Measurements from ENCODE around the gene BTG1. TPM values are rescaled to one million over a fixed set of nuclear protein-coding genes. Genes with fewer than 3 reads are reported as not detected.
"Not testable (repeated sequence)": the region's sequence is repeated elsewhere in the genome, so short reads cannot be mapped to it uniquely, and the experiment has no call there.

The BTG1 gene
- total and polyA plus RNA-seq, 2 of the 8 experiments (the other 6 are each of a cell fraction or from before 2014, with no cell fraction given): 17.1 to 32.7 TPM

DNA sequence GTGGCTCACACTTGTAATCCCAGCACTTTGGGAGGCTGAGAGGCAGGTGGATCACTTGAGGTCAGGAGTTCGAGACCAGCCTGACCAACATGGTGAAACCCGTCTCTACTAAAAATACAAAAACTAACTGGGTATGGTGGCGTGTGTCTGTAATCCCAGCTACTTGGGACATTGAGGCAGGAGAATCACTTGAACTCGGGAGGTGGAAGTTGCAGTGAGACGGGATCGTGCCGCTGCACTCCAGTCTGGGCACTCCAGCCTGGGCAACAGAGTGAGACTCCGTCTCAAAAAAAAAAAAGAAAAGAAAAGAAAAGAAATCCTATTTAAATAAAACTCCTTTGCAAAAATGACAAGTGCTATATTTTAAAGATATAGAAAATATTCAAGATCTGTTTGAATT lies 10.1 kb downstream of the BTG1 start:
- H2BK12ac ChIP-seq (ENCODE audit: low read depth, low read length); H3K4ac ChIP-seq (replicated peaks; ENCODE audit: insufficient read length, low read depth, low read length); H3K27ac ChIP-seq (ENCODE audit: low read depth, low read length); H2BK120ac ChIP-seq (replicated peaks; ENCODE audit: low read depth, low read length); H4K8ac ChIP-seq (ENCODE audit: extremely low read depth, insufficient read depth, low read length); H2AK5ac ChIP-seq (ENCODE audit: low read depth, low read length); H3K79me1 ChIP-seq (ENCODE audit: low read depth, low read length); H3K36me3 ChIP-seq (ENCODE audit: control insufficient read depth in 2 of 4, insufficient read depth in 4 of 4, low read length in 3 of 4); H2BK5ac ChIP-seq (ENCODE audit: low read depth, low read length); H3K56ac ChIP-seq (replicated peaks; ENCODE audit: insufficient read length, low read depth, low read length); H2AFZ ChIP-seq (ENCODE audit: low read length); H3K23ac ChIP-seq (ENCODE audit: insufficient read length); H3K4me2 ChIP-seq (ENCODE audit: insufficient read depth in 1 of 2, low read depth in 2 of 2, low read length in 2 of 2); H3K9ac ChIP-seq (replicated peaks in 1 of 4; ENCODE audit: extremely low read depth in 1 of 4, low read depth in 3 of 4, low read length in 3 of 4); H4K91ac ChIP-seq (replicated peaks; ENCODE audit: insufficient read length, low read length); DNase-seq (ENCODE audit: low read depth in 1 of 2, low spot score in 2 of 2); H3K4me3 ChIP-seq (ENCODE audit: extremely low read depth in 1 of 4, insufficient read depth in 2 of 4, low read depth in 3 of 4, low read length in 4 of 4); H3K9me3 ChIP-seq (ENCODE audit: insufficient read depth in 2 of 2, low read depth in 1 of 2, low read length in 1 of 2); H3K23me2 ChIP-seq (ENCODE audit: low read depth, low read length); CTCF ChIA-PET (ENCODE audit: partially characterized antibody); H3K27me3 ChIP-seq (replicated peaks in 1 of 4; ENCODE audit: control insufficient read depth in 3 of 4, extremely low read depth in 1 of 4, insufficient read depth in 3 of 4, low read length in 3 of 4); H2BK15ac ChIP-seq (ENCODE audit: low read length); H2BK20ac ChIP-seq (ENCODE audit: low read length); H4K5ac ChIP-seq (ENCODE audit: insufficient read length, low read depth, low read length); FAIRE-seq; H3K14ac ChIP-seq (ENCODE audit: insufficient read length); H3K18ac ChIP-seq (ENCODE audit: extremely low read depth, low read length): not testable (repeated sequence)
- WGBS, 2 experiments (ENCODE audit: extremely low coverage in 1 of 2, insufficient coverage in 1 of 2, insufficient read length in 1 of 2, insufficient replicate concordance in 2 of 2, low coverage in 1 of 2, low lambda C conversion rate in 2 of 2, missing lambda C conversion rate in 1 of 2): 96% methylated on average over 7 of the region's 8 CpGs; no CpG with 5 or more reads in 1 of the 2 experiments
- peaks cover 22 to 100% of the 10 kb centered on the region in 2 experiments; a peak in 3 of 4 replicates for H3K79me2 ChIP-seq (ENCODE audit: control insufficient read depth in 1 of 2, insufficient read depth in 2 of 2, low read length in 2 of 2)
- peaks cover 1 to 34% (median 18%) of the 10 kb centered on the region in 4 experiments; a peak in 5 of 7 replicates for H3K4me1 ChIP-seq (replicated peaks in 1 of 4; ENCODE audit: control insufficient read depth in 3 of 4, insufficient read depth in 4 of 4, low read length in 3 of 4)
- POLR2A ChIA-PET (ENCODE audit: partially characterized antibody): interaction anchor here (7.4 kb wide), 1 partner anchor 10 kb away, joined by 119 read pairs; the partner anchor contains the start of gene BTG1
- peaks cover 6 to 12% of the 10 kb centered on the region in 2 experiments for H4K20me1 ChIP-seq (replicated peaks in 1 of 2; ENCODE audit: control insufficient read depth in 1 of 2, insufficient read depth in 2 of 2, low read length in 2 of 2)
